Subcutaneous abdominal adipose tissue (tissue), 5 donors: ENCODE data around the gene LRFN2.

ENCODE experiments used
- H3K27ac ChIP-seq: one replicate; pipeline ENCODE4 v1.7.0; 2013; ENCODE audit warnings: low read depth, mild to moderate bottlenecking, inconsistent platforms, low read length, moderate library complexity
- H3K27me3 ChIP-seq, 5 donors: one replicate each; pipeline ENCODE4 v1.7.0; 2013; ENCODE audit warnings: low read length in 5 of 5, inconsistent platforms in 1 of 5; ENCODE audit not compliant: control insufficient read depth in 5 of 5, insufficient read depth in 4 of 5
- H3K36me3 ChIP-seq, 5 donors: one replicate each; pipeline ENCODE4 v1.7.0; 2013; ENCODE audit warnings: low read length in 5 of 5; ENCODE audit not compliant: control insufficient read depth in 5 of 5, insufficient read depth in 5 of 5
- H3K4me1 ChIP-seq, 5 donors: one replicate each; pipeline ENCODE4 v1.7.0; 2013; ENCODE audit warnings: low read length in 5 of 5, mild to moderate bottlenecking in 3 of 5, moderate library complexity in 1 of 5; ENCODE audit not compliant: control insufficient read depth in 5 of 5, insufficient read depth in 5 of 5
- H3K4me3 ChIP-seq, 5 donors: one replicate each; pipeline ENCODE4 v1.7.0; 2013; ENCODE audit warnings: low read length in 5 of 5, low read depth in 1 of 5
- H3K9ac ChIP-seq, 5 donors: one replicate each; pipeline ENCODE4 v1.7.0; 2013; ENCODE audit warnings: low read length in 5 of 5, mild to moderate bottlenecking in 4 of 5, moderate library complexity in 3 of 5
- H3K9me3 ChIP-seq, 5 donors: one replicate each; pipeline ENCODE4 v1.7.0; 2013; ENCODE audit warnings: low read length in 5 of 5; ENCODE audit not compliant: control insufficient read depth in 5 of 5
- donor health status: healthy.
- donor health status: healthy.
- donor health status: healthy.
- donor health status: healthy.
- donor health status: healthy.

Gene LRFN2

DNA sequence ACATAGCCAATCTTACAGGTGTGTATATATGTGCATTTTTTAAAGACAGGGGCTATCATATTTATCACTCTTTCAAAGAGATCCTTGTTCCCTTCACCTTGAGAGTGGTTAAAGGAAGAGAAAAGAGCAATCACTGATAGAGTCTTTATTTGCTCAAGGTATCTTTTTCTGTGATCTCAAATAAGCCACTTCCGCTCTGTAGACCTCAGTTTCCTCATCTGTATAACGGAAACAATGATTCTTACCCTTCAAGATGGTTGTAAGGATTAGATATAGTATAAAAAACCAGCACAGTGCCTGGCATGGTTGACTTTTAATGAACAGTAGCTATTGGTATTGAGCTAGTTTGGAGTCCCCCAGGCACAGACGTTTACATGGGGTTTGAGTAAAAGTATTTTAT is 10.1 kb upstream of the LRFN2 start:
- Histone ChIP-seq H3K27ac (no peak overlapping the region), H3K9ac (no peak overlapping the region), H3K27me3 (peaks cover 9 to 43% (median 23%) of the 10 kb centered on the region in 5 donors), H3K4me1 (no peaks in the 10 kb centered on the region), H3K9me3 (no peaks in the 10 kb centered on the region), H3K36me3 (no peaks in the 10 kb centered on the region), H3K4me3 (no peak overlapping the region)

DNA sequence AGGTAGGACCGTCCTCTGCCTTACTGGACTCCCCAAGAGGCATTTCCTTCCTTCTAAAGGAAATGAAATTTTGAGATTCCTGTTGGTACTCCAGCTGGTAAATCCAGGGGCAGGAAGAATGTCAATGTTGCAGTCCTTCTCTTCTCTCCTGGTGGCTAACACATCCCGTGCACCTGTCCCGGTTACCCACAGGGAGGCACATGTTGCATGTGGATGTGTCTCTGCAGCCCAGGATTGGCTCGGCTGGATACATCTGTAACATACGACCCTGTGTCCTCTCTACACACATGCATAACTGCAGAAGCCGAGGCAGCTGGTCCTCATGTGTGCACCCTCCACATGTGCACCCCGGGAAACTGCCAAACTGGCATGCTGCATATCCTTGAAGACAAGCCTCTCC is 1.3 kb upstream of the LRFN2 start:
- Histone ChIP-seq H3K9me3 (no peaks in the 10 kb centered on the region), H3K27ac (no peak overlapping the region), H3K4me3 (no peak overlapping the region), H3K27me3 (peaks cover 29 to 51% (median 45%) of the 10 kb centered on the region in 5 donors), H3K9ac (no peak overlapping the region), H3K36me3 (no peaks in the 10 kb centered on the region), H3K4me1 (peaks cover 0 to 21% (median 19%) of the 10 kb centered on the region in 5 donors)

DNA sequence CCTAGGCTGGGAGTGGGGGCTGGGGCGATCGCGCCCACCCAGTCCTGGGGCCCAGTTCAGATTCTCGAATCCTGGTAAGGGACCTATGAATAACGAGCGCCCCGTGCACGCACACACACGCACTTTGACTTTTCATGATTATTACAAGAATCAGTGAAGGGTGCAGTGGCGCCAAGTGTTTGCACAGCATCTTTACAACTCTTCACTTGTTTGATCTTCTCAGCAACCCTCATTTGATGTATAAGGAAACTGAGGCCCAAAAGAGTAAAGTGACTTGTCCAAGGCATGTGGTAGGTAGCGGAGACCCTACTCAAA is 863 bp upstream of the LRFN2 start:
- peaks cover 29 to 51% (median 47%) of the 10 kb centered on the region in 5 donors for H3K27me3 ChIP-seq
- no peak overlapping the region for H3K9ac ChIP-seq
- H3K36me3 ChIP-seq: no peaks in the 10 kb centered on the region
- H3K4me1 ChIP-seq: peaks cover 0 to 21% (median 19%) of the 10 kb centered on the region in 5 donors
- no peak overlapping the region for H3K27ac ChIP-seq
- peak overlapping the region in 3 of 5 donors; percentile 59 to 78 (median 62) for H3K4me3 ChIP-seq
- H3K9me3 ChIP-seq: no peaks in the 10 kb centered on the region

DNA sequence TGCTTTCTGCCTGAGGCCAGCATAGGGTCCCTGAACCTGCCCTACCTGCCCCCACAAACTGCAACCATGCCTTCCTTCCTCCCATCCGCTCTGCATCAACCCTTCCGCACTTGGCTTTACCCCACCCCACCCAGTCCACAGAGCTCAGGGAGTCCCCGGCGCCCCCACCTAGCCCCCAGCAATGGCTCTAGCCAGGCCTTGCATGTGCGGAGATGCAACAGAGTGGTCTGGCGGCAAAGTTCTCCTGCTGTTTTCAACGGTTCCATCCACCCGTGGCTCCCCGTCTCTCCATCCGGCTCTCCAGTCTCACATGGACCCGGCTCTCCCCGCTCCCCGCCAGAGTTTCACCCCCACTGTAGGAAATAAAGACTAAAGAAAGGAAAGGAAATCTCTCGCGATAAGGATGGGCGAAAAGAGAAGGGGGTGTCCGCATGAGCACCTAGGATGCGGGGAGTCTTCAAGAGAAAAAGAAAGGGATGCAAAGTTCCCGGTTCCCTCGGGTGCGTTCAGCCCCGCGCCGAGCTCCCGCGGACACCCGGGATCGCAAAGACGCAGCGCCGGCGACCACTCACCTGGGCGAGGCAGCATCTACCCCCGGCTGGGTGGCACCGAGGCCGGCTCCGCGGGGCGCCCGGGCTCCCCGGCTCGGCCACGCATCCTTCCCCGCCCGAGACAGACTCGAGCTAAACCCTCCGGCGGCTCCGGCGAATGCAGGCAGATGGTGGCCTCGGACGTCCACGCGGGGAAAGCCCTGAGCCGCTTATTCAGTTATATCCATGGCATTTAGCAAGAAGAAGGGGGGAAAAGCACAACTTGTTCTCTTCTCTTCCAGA is 579 bp downstream of the LRFN2 start:
- H3K9ac ChIP-seq: no peak overlapping the region
- H3K27ac ChIP-seq: no peak overlapping the region
- H3K4me1 ChIP-seq: peaks cover 0 to 21% (median 19%) of the 10 kb centered on the region in 5 donors
- peaks cover 29 to 55% (median 47%) of the 10 kb centered on the region in 5 donors for H3K27me3 ChIP-seq
- no peaks in the 10 kb centered on the region for H3K36me3 ChIP-seq
- H3K4me3 ChIP-seq: peak overlapping the region; percentile 58 to 78 (median 62)
- no peaks in the 10 kb centered on the region for H3K9me3 ChIP-seq

DNA sequence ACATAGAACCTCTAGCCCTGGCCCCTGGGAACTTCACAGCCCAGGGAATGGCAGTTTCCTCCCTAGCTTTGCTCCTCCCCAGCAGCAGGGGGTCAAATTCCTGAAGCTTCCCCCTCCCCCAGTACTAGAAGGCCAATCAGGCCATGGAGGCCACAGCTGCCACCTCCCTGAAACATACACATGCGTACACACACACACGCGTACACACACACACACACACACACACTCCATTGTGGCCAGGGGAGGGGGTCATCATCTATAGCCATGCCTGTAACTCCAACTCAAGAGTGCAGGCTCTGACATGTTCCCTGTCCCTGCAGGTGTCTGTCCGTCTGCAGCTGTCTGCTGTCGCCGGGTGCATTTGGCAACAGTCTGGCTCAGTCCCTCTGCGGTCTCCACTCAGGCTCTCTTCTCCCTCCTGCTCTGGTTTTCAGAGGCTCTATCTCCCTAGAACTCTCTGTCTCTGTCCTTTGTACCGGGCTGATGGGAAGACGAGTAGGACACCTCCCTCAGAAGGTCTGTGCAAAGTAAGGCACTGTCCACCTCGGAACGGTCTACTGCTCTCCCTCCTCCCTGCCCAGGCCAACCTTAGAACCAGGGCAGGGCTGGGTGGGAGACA is 1.4 kb downstream of the LRFN2 start:
- peaks cover 29 to 52% (median 46%) of the 10 kb centered on the region in 5 donors for H3K27me3 ChIP-seq
- no peaks in the 10 kb centered on the region for H3K9me3 ChIP-seq
- no peak overlapping the region for H3K9ac ChIP-seq
- no peak overlapping the region for H3K27ac ChIP-seq
- no peaks in the 10 kb centered on the region for H3K36me3 ChIP-seq
- H3K4me3 ChIP-seq: no peak overlapping the region
- H3K4me1 ChIP-seq: peaks cover 0 to 21% (median 19%) of the 10 kb centered on the region in 5 donors

DNA sequence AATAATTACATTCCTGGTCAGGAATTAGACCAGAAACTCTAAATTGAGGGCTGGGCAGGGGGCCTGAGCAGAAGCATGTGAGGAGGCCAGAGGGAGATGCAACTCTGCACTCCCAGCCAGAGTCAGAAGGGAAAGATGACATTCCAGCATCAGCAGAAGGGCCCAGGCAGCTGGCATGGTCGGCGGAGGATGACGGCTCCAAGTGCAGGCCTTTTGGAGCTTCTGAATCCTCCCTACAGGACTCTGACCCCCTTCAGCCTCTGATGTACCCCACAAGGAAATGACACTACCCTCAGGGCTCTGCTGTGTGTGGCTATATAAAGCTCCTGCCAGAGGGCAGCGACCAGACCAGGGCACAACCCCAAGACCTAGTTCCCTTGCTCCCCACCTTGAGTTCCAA is 1.9 kb downstream of the LRFN2 start:
- no peak overlapping the region for H3K9ac ChIP-seq
- peaks cover 0 to 21% (median 19%) of the 10 kb centered on the region in 5 donors for H3K4me1 ChIP-seq
- H3K27me3 ChIP-seq: peaks cover 29 to 50% (median 46%) of the 10 kb centered on the region in 5 donors
- H3K9me3 ChIP-seq: no peaks in the 10 kb centered on the region
- no peak overlapping the region for H3K27ac ChIP-seq
- no peaks in the 10 kb centered on the region for H3K36me3 ChIP-seq
- no peak overlapping the region for H3K4me3 ChIP-seq

DNA sequence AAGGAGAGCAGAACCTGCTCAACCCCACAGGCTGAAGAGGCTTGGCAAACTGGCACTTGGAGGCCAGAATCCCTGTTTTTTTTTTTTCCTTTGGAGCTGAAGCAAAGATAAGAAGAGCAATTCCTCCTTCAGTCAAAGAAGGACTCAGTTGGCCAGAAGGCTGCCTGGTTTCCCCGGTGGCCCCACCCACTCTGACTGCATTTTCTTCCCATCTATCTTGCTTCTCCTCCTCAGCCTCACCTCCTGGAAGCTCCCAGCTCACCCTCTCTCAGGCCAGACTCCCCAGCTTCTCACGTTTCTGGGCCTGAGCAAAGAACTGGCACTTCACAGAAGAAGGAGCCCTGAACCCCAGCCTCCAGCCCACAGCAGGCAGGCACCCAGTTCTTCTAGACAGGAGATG is 2.4 kb downstream of the LRFN2 start:
- no peak overlapping the region for H3K27ac ChIP-seq
- H3K36me3 ChIP-seq: no peaks in the 10 kb centered on the region
- peaks cover 29 to 47% (median 44%) of the 10 kb centered on the region in 5 donors for H3K27me3 ChIP-seq
- H3K9me3 ChIP-seq: no peaks in the 10 kb centered on the region
- no peak overlapping the region for H3K4me3 ChIP-seq
- H3K4me1 ChIP-seq: peaks cover 0 to 21% (median 19%) of the 10 kb centered on the region in 5 donors
- H3K9ac ChIP-seq: no peak overlapping the region

DNA sequence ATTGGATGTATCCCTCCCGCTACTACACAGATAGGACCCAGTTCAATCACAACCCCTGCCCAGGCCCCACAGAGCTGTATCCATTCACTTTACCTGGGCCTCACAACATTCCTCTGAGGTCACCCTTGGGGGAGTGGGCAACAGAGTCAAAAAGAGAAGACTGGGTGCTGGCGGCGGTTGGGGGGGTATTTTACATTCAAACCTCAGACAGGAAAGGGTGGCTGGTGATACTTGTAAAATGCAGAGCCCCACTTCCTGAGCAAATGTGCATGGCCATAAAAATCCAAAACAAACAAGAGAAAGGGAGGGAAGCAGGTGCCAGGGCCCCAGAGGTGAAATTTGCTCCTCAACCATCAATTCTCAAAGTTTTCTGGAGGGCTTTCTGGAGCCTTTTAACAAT is 3.5 kb downstream of the LRFN2 start:
- Histone ChIP-seq H3K4me1 (peaks cover 0 to 21% (median 19%) of the 10 kb centered on the region in 5 donors), H3K36me3 (no peaks in the 10 kb centered on the region), H3K27me3 (peaks cover 29 to 49% (median 37%) of the 10 kb centered on the region in 5 donors), H3K9ac (no peak overlapping the region), H3K27ac (no peak overlapping the region), H3K4me3 (no peak overlapping the region), H3K9me3 (no peaks in the 10 kb centered on the region)

DNA sequence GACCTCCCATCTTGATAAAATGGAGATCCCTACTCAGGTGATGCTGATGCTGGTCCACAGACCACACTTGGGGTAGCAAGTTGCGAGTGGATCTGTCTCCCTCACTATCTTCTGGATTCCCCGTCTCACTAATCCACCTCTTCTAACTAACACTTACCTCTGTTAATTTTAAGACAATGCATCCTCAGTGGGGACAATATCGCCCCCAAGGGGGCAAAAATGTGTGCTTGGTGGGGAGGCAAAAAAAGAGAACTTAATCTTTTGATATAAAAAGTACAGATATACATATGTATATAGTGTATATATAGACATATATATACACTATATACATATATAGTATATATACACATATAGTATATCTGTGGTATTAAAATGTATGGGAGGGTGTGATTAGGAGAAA is 4.3 kb downstream of the LRFN2 start:
- no peak overlapping the region for H3K9ac ChIP-seq
- no peak overlapping the region for H3K27ac ChIP-seq
- H3K4me1 ChIP-seq: peaks cover 0 to 17% (median 16%) of the 10 kb centered on the region in 5 donors
- H3K4me3 ChIP-seq: no peak overlapping the region
- no peaks in the 10 kb centered on the region for H3K36me3 ChIP-seq
- peaks cover 23 to 43% (median 30%) of the 10 kb centered on the region in 5 donors for H3K27me3 ChIP-seq
- no peaks in the 10 kb centered on the region for H3K9me3 ChIP-seq

DNA sequence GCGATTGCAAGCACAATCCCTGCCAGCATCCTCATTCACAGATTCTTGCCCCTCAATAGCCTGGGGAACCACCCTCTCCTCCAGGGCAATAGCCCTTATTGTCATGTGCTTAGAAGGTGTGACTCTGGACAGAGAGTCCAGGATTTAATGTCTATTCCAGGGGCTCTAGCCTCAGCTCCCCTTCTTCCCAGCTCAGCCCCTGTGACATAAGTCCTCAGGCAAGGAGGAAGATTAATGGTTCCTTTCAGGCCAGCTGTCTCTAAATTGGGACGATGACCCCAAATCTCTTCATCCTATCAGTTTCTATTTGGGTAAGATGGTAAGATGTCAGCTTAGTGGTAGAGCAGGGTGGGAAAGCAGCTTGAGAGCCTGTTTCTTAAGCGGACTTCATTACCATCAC is 8.1 kb downstream of the LRFN2 start:
- no peaks in the 10 kb centered on the region for H3K4me1 ChIP-seq

More for the DNA sequence above, 8.1 kb downstream of the LRFN2 start:
- Histone ChIP-seq H3K4me3 (no peak overlapping the region), H3K9me3 (no peaks in the 10 kb centered on the region), H3K27me3 (peaks cover 3 to 19% (median 6%) of the 10 kb centered on the region in 5 donors), H3K9ac (no peak overlapping the region), H3K27ac (no peak overlapping the region), H3K36me3 (no peaks in the 10 kb centered on the region)
